Measurements from ENCODE around the gene AKAP9.

DNA sequence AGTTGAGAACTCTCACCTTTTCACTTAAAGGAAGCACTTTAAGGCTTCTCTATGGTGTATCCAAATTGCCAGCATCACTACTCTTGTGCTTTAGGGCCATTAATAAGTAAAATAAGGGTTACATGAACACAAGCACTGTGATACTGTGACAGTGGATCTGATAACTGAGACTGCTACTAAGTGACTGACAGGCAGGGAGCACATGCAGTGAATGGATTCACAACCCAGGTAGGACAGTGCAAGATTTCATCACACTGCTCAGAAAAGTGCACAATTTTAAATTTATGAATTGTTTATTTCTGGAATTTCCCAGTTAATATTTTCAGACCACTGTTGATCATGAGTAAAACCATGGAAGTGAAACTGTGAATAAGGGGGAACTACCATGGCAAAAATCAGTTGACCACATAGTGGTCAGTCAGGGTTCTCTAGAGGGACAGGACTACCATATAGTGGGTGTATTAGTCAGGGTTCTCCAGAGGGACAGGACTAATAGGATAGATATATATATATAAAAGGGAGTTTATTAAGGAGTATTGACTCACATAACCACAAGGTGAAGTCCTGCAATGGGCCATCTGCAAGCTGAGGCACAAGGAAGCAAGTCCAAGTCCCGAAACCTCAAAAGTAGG, 214.6 kb downstream of the AKAP9 start:
- TF ChIP-seq, protein P1, sequence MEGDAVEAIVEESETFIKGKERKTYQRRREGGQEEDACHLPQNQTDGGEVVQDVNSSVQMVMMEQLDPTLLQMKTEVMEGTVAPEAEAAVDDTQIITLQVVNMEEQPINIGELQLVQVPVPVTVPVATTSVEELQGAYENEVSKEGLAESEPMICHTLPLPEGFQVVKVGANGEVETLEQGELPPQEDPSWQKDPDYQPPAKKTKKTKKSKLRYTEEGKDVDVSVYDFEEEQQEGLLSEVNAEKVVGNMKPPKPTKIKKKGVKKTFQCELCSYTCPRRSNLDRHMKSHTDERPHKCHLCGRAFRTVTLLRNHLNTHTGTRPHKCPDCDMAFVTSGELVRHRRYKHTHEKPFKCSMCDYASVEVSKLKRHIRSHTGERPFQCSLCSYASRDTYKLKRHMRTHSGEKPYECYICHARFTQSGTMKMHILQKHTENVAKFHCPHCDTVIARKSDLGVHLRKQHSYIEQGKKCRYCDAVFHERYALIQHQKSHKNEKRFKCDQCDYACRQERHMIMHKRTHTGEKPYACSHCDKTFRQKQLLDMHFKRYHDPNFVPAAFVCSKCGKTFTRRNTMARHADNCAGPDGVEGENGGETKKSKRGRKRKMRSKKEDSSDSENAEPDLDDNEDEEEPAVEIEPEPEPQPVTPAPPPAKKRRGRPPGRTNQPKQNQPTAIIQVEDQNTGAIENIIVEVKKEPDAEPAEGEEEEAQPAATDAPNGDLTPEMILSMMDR (IDR thresholded peaks at IDR 0.05; ENCODE audit: low read depth, low read length): no peak
- no peak for TF ChIP-seq MYC (IDR thresholded peaks at IDR 0.05; ENCODE audit: low read depth, low read length)
- TF ChIP-seq, protein P2, sequence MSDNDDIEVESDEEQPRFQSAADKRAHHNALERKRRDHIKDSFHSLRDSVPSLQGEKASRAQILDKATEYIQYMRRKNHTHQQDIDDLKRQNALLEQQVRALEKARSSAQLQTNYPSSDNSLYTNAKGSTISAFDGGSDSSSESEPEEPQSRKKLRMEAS (IDR thresholded peaks at IDR 0.05; ENCODE audit: low read depth, low read length): no peak
